ENCODE measurements around the gene CD82.

Gene CD82

GRCh38 chr11:44562845-44563460 lies 2.5 kb upstream of the CD82 start:
- TF ChIP-seq CTCF (IDR thresholded peaks at IDR 0.05), result no peak
- Histone ChIP-seq H3K27ac (peak overlapping the region in 1 of 2 donors; percentile 96), H3K4me3 (no peak overlapping the region)
- DNase-seq (ENCODE audit: low spot score), result no peak

GRCh38 chr11:44563711-44564110 lies 1.8 kb upstream of the CD82 start:
- TF ChIP-seq CTCF (IDR thresholded peaks at IDR 0.05), result no peak
- peak overlapping the region; percentile 96 to 98 for H3K27ac ChIP-seq
- DNase-seq (ENCODE audit: low spot score), result no peak
- peak overlapping the region; percentile 80 for H3K4me3 ChIP-seq

GRCh38 chr11:44564166-44564565 lies 1.3 kb upstream of the CD82 start:
- TF ChIP-seq CTCF (IDR thresholded peaks at IDR 0.05), result no peak
- H3K4me3 ChIP-seq, result peak overlapping the region; percentile 80

GRCh38 chr11:44564670-44565210 lies 723 bp upstream of the CD82 start:
- Histone ChIP-seq H3K4me3 (peak overlapping the region; percentile 80), H3K27ac (peak overlapping the region; percentile 96 to 98)
- TF ChIP-seq CTCF (IDR thresholded peaks at IDR 0.05), result no peak
- peak; percentile 97 for DNase-seq (ENCODE audit: low spot score)

More at GRCh38 chr11:44564166-44564565, 1.3 kb upstream of the CD82 start:
- H3K27ac ChIP-seq, result peak overlapping the region; percentile 96 to 98
- no peak for DNase-seq (ENCODE audit: low spot score)

GRCh38 chr11:44565953-44566949 lies 788 bp downstream of the CD82 start:
- no peak for TF ChIP-seq CTCF (IDR thresholded peaks at IDR 0.05)
- Histone ChIP-seq H3K27ac (peak overlapping the region; percentile 96 to 98), H3K4me3 (peak overlapping the region; percentile 80)
- DNase-seq (ENCODE audit: low spot score), result no peak

- Histone ChIP-seq H3K27ac (no peak overlapping the region), H3K4me3 (no peak overlapping the region)
- DNase-seq (ENCODE audit: low spot score), result no peak
- no peak for TF ChIP-seq CTCF (IDR thresholded peaks at IDR 0.05)
Observed at GRCh38 chr11:44566952-44567875, 1.8 kb downstream of the CD82 start.

All from coronary artery (tissue), 2 donors.